Fibroblast of lung (primary cell): ENCODE measurements around the gene MALL.
"Not testable (repeated sequence)": the region's sequence is repeated elsewhere in the genome, so short reads cannot be mapped to it uniquely, and the experiment has no call there.

ENCODE experiments used
- EZH2 ChIP-seq: IDR thresholded peaks from 2 replicates; pipeline ENCODE4 v1.5.1; 2012; ENCODE audit warnings: low read length, control low read depth, mild to moderate bottlenecking; ENCODE audit errors: missing control alignments
- TF ChIP-seq, protein P1 (sequence below), 2 donors: IDR thresholded peaks in 1 of 2; conservative IDR thresholded peaks in 1 of 2; 1 replicate in 1 of 2; 2 replicates in 1 of 2; pipeline ENCODE4 v1.5.1; 2011 to 2012; ENCODE audit warnings: low read length in 2 of 2, control low read depth in 1 of 2, inconsistent platforms in 1 of 2, low read depth in 1 of 2, mild to moderate bottlenecking in 1 of 2

DNA sequence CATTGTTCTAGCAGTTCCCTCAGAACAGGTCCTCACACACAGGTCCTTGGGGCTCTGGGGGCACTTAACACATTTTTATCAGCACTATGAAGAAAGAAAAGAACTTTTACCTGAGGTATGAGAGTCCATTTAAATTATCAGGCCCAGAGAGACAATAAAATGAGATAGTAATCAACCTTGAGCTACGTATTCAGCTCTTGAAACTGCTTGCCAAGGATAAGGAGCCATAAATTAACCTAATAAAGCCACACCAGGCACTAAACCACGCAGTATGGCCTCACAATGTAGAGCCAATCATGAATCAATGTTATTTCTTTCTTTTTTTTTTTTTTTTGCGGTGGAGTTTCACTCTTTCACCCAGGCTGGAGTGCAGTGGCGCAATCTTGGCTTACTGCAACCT lies 37.5 kb downstream of the MALL start:
- TF ChIP-seq, protein P1, sequence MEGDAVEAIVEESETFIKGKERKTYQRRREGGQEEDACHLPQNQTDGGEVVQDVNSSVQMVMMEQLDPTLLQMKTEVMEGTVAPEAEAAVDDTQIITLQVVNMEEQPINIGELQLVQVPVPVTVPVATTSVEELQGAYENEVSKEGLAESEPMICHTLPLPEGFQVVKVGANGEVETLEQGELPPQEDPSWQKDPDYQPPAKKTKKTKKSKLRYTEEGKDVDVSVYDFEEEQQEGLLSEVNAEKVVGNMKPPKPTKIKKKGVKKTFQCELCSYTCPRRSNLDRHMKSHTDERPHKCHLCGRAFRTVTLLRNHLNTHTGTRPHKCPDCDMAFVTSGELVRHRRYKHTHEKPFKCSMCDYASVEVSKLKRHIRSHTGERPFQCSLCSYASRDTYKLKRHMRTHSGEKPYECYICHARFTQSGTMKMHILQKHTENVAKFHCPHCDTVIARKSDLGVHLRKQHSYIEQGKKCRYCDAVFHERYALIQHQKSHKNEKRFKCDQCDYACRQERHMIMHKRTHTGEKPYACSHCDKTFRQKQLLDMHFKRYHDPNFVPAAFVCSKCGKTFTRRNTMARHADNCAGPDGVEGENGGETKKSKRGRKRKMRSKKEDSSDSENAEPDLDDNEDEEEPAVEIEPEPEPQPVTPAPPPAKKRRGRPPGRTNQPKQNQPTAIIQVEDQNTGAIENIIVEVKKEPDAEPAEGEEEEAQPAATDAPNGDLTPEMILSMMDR (conservative IDR thresholded peaks at IDR 0.05 in 1 of 2, IDR thresholded peaks at IDR 0.05 in 1 of 2; ENCODE audit: low read depth in 1 of 2, low read length in 2 of 2): not testable (repeated sequence)
- not testable (repeated sequence) for TF ChIP-seq EZH2
